Omental fat pad (tissue), 4 donors: ENCODE data around the gene GYS2. TPM values are rescaled to one million over a fixed set of nuclear protein-coding genes. Genes with fewer than 3 reads are reported as not detected.

ENCODE experiments used
- ATAC-seq: fragments of 150-250 bp; one replicate; pipeline ENCODE4 v1.9.1; 2016; ENCODE audit warnings: mild to moderate bottlenecking, moderate library complexity; ENCODE audit not compliant: low FRiP score
- DNase-seq: peaks from one replicate; pipeline ENCODE4 v3.0.0-alpha.2; 2019; ENCODE audit warnings: low spot score
- total RNA-seq, 4 donors: library from RNA; depleted of rRNA; stranded (reverse); fragments of >200 nt; gene quantifications; one replicate each; pipeline ENCODE4 v1.1.0, GENCODE V29; 2016
- TF ChIP-seq, protein P1 (sequence below), 3 donors: fragments of 450-650 bp; IDR thresholded peaks; one replicate each; pipeline ENCODE4 v1.5.1; 2016 to 2017; ENCODE audit warnings: antibody characterized with exemption in 3 of 3, mild to moderate bottlenecking in 3 of 3, moderate library complexity in 2 of 3

GYS2 gene
- total RNA-seq, 4 donors from 2014 or later: 0.13 to 2.0 (median 0.45) TPM

DNA sequence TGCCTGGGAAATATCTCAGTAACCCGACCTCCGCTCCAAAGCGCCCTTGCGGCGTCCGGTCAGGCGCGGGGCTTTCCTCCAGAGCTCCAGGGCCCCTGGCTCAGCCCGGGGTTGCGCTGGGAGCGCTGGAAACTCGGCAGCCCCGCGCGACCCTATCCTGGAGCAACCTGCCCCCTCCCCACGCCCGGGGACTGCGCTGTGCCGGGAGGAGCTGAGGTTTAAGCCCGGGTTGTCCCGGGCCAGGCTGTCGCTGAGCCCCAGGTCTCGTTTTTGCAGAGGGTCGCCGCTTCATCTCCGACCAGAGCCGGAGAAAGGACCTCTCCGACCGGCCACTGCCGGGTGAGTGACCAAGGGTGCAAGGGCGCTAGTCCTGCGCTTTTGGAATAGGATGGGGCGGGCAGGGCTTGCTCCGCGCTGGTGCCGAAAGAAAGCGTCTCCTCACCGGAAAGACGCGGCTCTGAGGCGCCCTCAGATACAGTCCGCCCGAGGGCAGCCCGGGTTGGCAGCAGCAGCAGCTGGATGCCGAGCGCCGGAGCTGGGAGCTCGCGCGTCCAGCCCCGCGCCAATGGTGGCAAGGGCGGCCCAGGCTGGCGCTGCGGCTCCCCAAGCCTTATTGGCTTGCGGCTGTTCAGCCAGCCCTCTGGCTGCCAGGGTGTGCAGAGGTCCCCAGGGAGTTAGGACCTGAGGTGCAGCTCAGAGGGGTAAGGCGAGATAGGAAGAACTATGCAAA is 77.0 kb downstream of the GYS2 start:
- TF ChIP-seq, protein P1, sequence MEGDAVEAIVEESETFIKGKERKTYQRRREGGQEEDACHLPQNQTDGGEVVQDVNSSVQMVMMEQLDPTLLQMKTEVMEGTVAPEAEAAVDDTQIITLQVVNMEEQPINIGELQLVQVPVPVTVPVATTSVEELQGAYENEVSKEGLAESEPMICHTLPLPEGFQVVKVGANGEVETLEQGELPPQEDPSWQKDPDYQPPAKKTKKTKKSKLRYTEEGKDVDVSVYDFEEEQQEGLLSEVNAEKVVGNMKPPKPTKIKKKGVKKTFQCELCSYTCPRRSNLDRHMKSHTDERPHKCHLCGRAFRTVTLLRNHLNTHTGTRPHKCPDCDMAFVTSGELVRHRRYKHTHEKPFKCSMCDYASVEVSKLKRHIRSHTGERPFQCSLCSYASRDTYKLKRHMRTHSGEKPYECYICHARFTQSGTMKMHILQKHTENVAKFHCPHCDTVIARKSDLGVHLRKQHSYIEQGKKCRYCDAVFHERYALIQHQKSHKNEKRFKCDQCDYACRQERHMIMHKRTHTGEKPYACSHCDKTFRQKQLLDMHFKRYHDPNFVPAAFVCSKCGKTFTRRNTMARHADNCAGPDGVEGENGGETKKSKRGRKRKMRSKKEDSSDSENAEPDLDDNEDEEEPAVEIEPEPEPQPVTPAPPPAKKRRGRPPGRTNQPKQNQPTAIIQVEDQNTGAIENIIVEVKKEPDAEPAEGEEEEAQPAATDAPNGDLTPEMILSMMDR (IDR thresholded peaks at IDR 0.05): no peak
- peak; percentile 91 for ATAC-seq

DNA sequence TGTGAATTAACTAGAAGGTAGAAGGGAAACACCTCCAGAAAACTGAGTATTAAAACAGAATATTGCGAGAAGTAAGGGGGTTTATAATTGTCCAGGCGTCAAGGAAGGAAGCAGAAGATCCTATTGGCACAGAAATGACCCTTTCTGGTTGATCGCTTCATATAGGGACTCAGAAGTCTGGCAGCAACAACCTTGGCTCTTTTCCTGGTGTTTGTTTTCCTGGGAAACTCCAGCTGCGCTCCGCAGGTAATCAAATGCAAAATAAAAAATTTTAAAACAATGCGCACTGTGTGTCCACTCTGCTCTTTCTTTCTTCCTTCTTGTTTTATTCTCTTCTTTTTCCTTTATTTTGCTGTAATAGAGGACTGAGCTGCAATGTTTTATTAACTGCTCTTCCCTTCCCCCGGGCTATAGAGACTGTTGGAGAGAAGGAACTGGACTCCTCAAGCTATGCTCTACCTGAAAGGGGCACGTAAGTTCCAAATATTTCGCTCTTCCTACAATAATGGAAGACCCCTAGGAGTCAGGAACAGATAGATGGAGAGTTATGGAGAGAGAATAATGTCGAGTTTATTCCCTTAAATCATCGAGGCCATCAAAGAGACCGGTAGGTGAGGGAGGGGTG is 77.8 kb downstream of the GYS2 start:
- TF ChIP-seq, protein P1 (IDR thresholded peaks at IDR 0.05): no peak
- ATAC-seq (no peak), DNase-seq (no peak)

More for the DNA sequence above, 77.0 kb downstream of the GYS2 start:
- DNase-seq: no peak

DNA sequence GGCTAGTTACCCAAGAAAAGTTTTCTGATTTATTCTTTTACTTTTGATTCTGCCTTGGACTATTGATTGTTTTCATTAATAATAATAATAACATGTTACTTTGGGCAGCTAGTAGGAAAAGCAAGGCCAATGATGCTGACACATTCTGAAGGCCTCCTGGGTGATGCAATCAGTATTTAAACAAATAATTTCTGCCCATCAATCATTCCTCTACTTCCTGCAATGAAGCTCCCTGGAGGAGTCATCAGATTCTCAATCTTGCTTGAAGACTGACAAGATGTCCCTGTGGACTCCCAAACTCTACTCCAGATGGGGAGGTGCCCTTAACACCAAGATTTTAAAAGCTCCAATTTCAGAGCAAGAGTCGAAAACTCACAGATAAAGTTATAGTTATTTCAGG is 78.6 kb downstream of the GYS2 start, which contains the start of gene SPX:
Gene SPX (plus strand): TSS at position 244 of the 400 bp plus-strand sequence. CDS start 177 bp downstream, outside the sequence.
- no peak for ATAC-seq
- TF ChIP-seq, protein P1 (IDR thresholded peaks at IDR 0.05): no peak
- no peak for DNase-seq

DNA sequence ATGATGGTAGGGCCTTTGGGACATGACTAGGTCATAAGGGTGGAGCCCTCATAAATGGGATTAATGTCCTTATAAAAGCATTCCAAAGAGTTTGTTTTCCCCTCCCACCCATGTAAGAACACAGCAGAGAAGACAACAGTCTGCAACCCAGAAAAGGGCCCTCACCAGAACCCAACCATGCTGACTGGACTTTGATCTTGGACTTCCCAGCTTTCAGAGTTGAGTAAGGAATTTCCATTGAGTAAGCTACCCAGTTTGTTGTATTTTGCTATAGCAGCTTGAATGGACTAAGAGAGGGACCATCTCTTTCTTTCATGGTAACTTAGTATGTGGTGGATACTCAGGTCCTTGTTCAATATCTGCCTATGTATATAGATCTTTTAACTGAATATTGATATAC is 81.5 kb downstream of the GYS2 start:
- TF ChIP-seq, protein P1 (IDR thresholded peaks at IDR 0.05): no peak
- no peak for DNase-seq
- no peak for ATAC-seq

DNA sequence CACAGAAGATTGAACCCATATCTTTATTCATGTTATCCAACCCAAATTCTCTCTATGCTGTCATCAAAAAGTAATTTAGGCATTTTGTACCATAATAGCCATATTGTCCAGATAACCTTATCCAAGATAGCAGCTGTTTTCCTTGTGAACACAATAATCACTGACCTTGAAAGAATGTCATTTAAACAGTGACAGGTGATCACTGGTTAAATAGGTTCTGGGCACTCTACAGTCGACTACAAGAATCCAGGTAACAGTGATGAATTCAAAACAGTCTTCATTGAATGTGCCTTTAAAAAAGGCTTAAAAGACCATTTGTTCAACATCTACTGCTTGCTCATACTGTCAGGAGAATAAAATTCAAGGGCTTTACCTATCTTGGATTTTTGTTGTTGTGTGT is 83.1 kb downstream of the GYS2 start:
- ATAC-seq (no peak), DNase-seq (no peak)
- TF ChIP-seq, protein P1 (IDR thresholded peaks at IDR 0.05): no peak

DNA sequence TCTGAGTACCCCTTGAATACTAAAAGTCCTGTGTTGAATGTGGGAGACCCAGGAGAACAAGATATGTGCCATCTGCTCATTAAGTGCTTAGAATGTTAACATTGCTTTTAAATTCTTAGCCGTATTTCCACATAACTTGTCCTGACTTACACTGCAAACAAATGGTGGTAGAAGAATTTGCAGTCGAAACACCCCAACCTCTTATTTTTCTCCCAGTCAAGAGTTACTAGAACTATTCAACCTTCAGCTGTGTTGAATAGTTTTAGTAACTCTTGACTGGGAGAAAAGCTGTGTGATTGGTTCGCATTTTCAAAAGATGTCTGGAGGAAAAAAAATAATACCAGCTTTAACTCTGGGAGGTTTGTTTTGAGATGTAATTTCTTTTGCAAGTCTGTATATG is 86.2 kb downstream of the GYS2 start:
- TF ChIP-seq, protein P1 (IDR thresholded peaks at IDR 0.05): no peak
- ATAC-seq: no peak
- DNase-seq: no peak

DNA sequence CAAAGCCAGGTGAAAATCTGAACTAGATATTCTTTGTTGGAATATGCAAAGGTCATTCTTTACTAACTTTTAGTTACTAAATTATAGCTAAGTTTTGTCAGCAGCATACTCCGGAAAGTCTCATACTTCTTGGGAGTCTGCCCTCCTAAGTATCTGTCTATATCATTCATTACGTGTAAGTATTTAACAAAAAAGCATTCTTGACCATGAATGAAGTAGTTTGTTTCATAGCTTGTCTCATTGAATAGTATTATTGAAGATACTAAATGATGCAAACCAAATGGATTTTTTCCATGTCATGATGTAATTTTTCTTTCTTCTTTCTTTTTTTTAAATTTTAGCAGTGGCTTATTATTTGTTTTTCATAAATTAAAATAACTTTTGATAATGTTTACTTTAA is 88.4 kb downstream of the GYS2 start:
- TF ChIP-seq, protein P1 (IDR thresholded peaks at IDR 0.05): no peak
- DNase-seq (no peak), ATAC-seq (no peak)
